Calu3 (cell line): ENCODE results near the gene NFX1. TPM values are rescaled to one million over a fixed set of nuclear protein-coding genes. Genes with fewer than 3 reads are reported as not detected.

Experiments
- BruUV-seq: library from RNA; stranded (reverse); fragments of 400-500 nt; replicated peaks from 2 replicates; lab custom pipeline; 2021; lab: Mats Ljungman, UMichigan
- CTCF ChIA-PET: fragments of 300-600 bp; sonication (Branson Sonifier 250); formaldehyde crosslinking; loops from one replicate; lab custom pipeline; 2022; ENCODE audit warnings: antibody characterized with exemption; lab: Charles Lee
- DNase-seq: peaks from one replicate; pipeline ENCODE4 v3.0.0; 2022
- H3K27ac Mint-ChIP-seq: one replicate; pipeline ENCODE4 v1.8.0; 2022; ENCODE audit warnings: mixed read lengths; ENCODE audit not compliant: unreplicated experiment
- H3K27me3 Mint-ChIP-seq: one replicate; pipeline ENCODE4 v1.8.0; 2022; ENCODE audit warnings: mixed read lengths; ENCODE audit not compliant: unreplicated experiment
- H3K36me3 Mint-ChIP-seq: one replicate; pipeline ENCODE4 v1.8.0; 2022; ENCODE audit warnings: mild to moderate bottlenecking, moderate library complexity, mixed read lengths; ENCODE audit not compliant: insufficient read depth, unreplicated experiment
- H3K4me1 Mint-ChIP-seq: one replicate; pipeline ENCODE4 v1.8.0; 2022; ENCODE audit warnings: mild to moderate bottlenecking, low read depth, mixed read lengths; ENCODE audit not compliant: unreplicated experiment
- H3K4me3 Mint-ChIP-seq: one replicate; pipeline ENCODE4 v1.8.0; 2022; ENCODE audit warnings: mild to moderate bottlenecking, low read depth, moderate library complexity, mixed read lengths; ENCODE audit not compliant: unreplicated experiment
- H3K9me3 Mint-ChIP-seq: one replicate; pipeline ENCODE4 v1.8.0; 2022; ENCODE audit warnings: low read depth, mixed read lengths; ENCODE audit not compliant: unreplicated experiment
- intact Hi-C: fragments of 100-400 bp; cut with micrococcal nuclease; formaldehyde crosslinking; loops from one replicate; pipeline ENCODE4 v1.10.0; 2022; ENCODE audit not compliant: unreplicated experiment
- total RNA-seq: library from RNA; stranded (reverse); gene quantifications from 2 replicates; pipeline ENCODE4 v1.2.3, GENCODE V29; 2022
- TF ChIP-seq, protein P1 (sequence below): fragments of 200-600 bp; IDR thresholded peaks from one replicate; pipeline ENCODE4 v1.8.0; 2022; ENCODE audit warnings: antibody characterized with exemption; ENCODE audit not compliant: unreplicated experiment

Gene NFX1
- total RNA-seq, 1 experiment from 2014 or later: 27.3 TPM

DNA sequence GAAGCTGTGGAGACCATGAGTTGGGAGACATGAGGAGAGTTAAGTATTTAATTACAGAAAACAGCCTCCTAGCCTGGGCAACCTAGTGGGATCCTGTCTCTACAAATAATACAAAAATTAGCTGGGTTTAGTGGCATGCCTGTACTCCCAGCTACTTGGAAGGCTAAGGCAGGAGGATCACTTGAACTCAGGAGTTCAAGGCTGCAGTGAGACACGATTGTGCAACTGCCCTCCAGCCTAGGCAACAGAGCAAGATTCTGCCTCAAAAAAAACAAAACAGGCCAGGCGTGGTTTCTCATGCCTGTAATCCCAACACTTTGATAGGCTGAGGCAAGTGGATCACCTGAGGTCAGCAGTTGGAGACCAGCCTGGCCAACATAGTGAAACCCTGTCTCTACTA is 59.4 kb downstream of the NFX1 start:
- Mint-ChIP-seq H3K4me1 (peaks cover 4% of the 10 kb centered on the region), H3K27me3 (no peaks in the 10 kb centered on the region), H3K9me3 (no peaks in the 10 kb centered on the region), H3K36me3 (peaks cover 19% of the 10 kb centered on the region), H3K27ac (no peak overlapping the region), H3K4me3 (no peak overlapping the region)
- CTCF ChIA-PET: no interaction called here
- TF ChIP-seq, protein P1, sequence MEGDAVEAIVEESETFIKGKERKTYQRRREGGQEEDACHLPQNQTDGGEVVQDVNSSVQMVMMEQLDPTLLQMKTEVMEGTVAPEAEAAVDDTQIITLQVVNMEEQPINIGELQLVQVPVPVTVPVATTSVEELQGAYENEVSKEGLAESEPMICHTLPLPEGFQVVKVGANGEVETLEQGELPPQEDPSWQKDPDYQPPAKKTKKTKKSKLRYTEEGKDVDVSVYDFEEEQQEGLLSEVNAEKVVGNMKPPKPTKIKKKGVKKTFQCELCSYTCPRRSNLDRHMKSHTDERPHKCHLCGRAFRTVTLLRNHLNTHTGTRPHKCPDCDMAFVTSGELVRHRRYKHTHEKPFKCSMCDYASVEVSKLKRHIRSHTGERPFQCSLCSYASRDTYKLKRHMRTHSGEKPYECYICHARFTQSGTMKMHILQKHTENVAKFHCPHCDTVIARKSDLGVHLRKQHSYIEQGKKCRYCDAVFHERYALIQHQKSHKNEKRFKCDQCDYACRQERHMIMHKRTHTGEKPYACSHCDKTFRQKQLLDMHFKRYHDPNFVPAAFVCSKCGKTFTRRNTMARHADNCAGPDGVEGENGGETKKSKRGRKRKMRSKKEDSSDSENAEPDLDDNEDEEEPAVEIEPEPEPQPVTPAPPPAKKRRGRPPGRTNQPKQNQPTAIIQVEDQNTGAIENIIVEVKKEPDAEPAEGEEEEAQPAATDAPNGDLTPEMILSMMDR: no peak
- intact Hi-C loops: no loop called here
- no TSS peak for BruUV-seq
- no peak for DNase-seq

DNA sequence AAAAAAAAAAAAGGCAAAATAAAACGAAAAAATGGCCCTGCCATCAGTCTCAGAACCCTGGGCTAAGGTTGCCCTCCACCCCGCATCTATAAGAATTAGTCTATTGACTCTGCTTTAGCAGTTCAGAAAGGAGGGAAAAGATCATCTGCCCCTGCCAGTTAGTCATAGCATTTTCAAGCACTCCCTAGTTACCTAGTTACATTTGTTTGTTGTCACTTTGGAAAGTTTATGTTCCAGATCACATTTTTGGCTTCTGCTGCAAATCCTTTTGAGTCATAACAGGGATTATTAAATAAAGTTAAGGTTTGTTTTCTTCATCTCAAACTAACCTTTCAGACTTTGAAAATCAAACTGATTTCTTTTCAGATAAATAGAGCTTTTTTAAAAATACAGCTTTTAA is 60.0 kb downstream of the NFX1 start:
- Mint-ChIP-seq H3K4me3 (no peak overlapping the region), H3K27me3 (no peaks in the 10 kb centered on the region), H3K4me1 (peaks cover 10% of the 10 kb centered on the region), H3K36me3 (peaks cover 19% of the 10 kb centered on the region), H3K9me3 (no peaks in the 10 kb centered on the region), H3K27ac (no peak overlapping the region)
- no TSS peak for BruUV-seq
- CTCF ChIA-PET: interaction anchor here (0.6 kb wide), 1 partner anchor 971 kb away, joined by 3 read pairs; no protein-coding TSS in a partner anchor
- TF ChIP-seq, protein P1: no peak
- DNase-seq: no peak
- intact Hi-C loops: no loop called here

DNA sequence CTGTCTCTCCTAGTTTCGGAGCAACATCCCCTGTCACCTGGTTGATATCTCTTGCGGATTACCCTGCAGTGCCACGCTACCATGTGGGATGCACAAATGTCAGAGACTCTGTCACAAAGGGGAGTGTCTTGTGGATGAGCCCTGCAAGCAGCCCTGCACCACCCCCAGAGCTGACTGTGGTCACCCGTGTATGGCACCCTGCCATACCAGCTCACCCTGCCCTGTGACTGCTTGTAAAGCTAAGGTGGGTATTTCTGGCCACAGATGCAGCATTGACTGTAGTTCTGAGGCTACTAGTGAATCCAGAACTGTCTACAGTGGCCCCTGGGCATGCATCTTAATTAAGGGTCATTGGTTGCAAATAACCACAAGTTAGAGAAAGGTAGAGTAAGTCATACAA is 61.2 kb downstream of the NFX1 start:
- CTCF ChIA-PET: no interaction called here
- no TSS peak for BruUV-seq
- Mint-ChIP-seq H3K27me3 (no peaks in the 10 kb centered on the region), H3K4me1 (peaks cover 10% of the 10 kb centered on the region), H3K27ac (no peak overlapping the region), H3K36me3 (peaks cover 19% of the 10 kb centered on the region), H3K4me3 (no peak overlapping the region), H3K9me3 (no peaks in the 10 kb centered on the region)
- TF ChIP-seq, protein P1: no peak
- no peak for DNase-seq
- intact Hi-C loops: no loop called here

DNA sequence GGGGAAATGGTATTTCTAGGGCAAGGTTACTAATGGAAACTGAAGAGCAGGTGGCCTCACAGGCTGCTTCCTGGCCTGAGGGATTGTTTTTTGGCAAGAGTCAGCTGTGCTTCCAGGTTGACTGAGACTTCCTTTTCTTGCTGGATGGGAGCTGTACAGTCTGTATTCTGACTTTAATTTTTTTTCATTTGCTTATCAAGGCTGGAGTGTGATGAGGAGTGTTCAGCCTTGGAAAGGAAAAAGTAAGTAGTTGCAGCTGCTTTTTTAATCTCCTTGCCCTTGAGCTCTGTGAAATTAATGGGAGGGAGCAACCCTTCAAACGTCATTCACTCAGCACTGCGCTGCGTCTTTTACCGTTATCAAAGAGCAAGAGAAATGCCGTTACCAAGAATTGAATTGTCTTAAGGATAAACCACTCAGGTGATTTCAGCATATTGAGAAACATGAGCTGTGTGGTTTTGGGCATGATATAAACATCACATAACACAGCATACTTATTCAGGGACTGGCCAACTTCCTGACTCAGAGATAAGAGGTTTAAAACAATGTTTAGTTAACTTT is 64.4 kb downstream of the NFX1 start:
- no TSS peak for BruUV-seq
- TF ChIP-seq, protein P1: no peak
- Mint-ChIP-seq H3K27ac (no peak overlapping the region), H3K4me1 (peaks cover 10% of the 10 kb centered on the region), H3K27me3 (no peaks in the 10 kb centered on the region), H3K4me3 (no peak overlapping the region), H3K9me3 (no peaks in the 10 kb centered on the region), H3K36me3 (peaks cover 7% of the 10 kb centered on the region)
- CTCF ChIA-PET: no interaction called here
- intact Hi-C loops: no loop called here
- no peak for DNase-seq
